Testis (tissue), 3 donors: ENCODE results near the gene DGCR8. TPM values are rescaled to one million over a fixed set of nuclear protein-coding genes. Genes with fewer than 3 reads are reported as not detected.

ENCODE experiments used
- DNase-seq: peaks from one replicate; pipeline ENCODE4 v3.0.0-alpha.2; 2019
- H3K27ac ChIP-seq, 2 donors: fragments of 200-600 bp; sonication (generic); one replicate each; pipeline ENCODE4 v1.5.1; 2019
- H3K27me3 ChIP-seq: fragments of 200-600 bp; sonication (generic); one replicate; pipeline ENCODE4 v1.5.1; 2019
- H3K36me3 ChIP-seq: fragments of 200-600 bp; sonication (generic); one replicate; pipeline ENCODE4 v1.5.1; 2017; ENCODE audit warnings: low read depth; ENCODE audit errors: missing control alignments
- H3K4me1 ChIP-seq: fragments of 200-600 bp; sonication (generic); one replicate; pipeline ENCODE4 v1.5.1; 2019
- H3K4me3 ChIP-seq, 2 donors: fragments of 200-600 bp; sonication (generic); one replicate each; pipeline ENCODE4 v1.5.1; 2017 to 2019
- H3K9me3 ChIP-seq: fragments of 200-600 bp; sonication (generic); one replicate; pipeline ENCODE4 v1.5.1; 2017
- POLR2A ChIP-seq: fragments of 450-650 bp; IDR thresholded peaks from one replicate; pipeline ENCODE4 v1.6.1; 2017; ENCODE audit warnings: antibody characterized with exemption, mild to moderate bottlenecking, moderate library complexity
- WGBS, 2 donors: methylation state at CpG; one replicate each; pipeline ENCODE4 v1.1.5; 2018; 5-methylcytosine and 5-hydroxymethylcytosine counted together
- intact Hi-C: fragments of 100-400 bp; cut with DNase I; formaldehyde crosslinking; loops from one replicate; pipeline ENCODE4 v1.15.1; 2023; ENCODE audit warnings: low total_unique reads
- polyA plus RNA-seq: library from polyadenylated mRNA; stranded (reverse); fragments of 350-450 nt; fragmentation: Illumina TruSeq; extraction: RNeasy Lipid Tissue Mini Kit (QIAGEN cat#74804); gene quantifications from one replicate; pipeline ENCODE4 v1.2.3, GENCODE V29; 2014; ENCODE audit warnings: low read depth, low replicate concordance; ENCODE audit not compliant: insufficient read depth
- total RNA-seq, 2 donors: library from RNA; depleted of rRNA; stranded (reverse); fragments of >200 nt; gene quantifications; one replicate each; pipeline ENCODE4 v1.2.3, GENCODE V29; 2016
- TF ChIP-seq, protein P1 (sequence below), 3 experiments: fragments of 450-650 bp in 2 of 3; fragments of 200-600 bp in 1 of 3; sonication (generic) in 1 of 3; IDR thresholded peaks; one replicate each; pipeline ENCODE4 v1.5.1; 2016 to 2019; ENCODE audit warnings: antibody characterized with exemption in 3 of 3, mild to moderate bottlenecking in 2 of 3, moderate library complexity in 1 of 3

DGCR8 gene
- total and polyA plus RNA-seq, 3 donors from 2014 or later: 44.4 to 83.7 (median 64.8) TPM

DNA sequence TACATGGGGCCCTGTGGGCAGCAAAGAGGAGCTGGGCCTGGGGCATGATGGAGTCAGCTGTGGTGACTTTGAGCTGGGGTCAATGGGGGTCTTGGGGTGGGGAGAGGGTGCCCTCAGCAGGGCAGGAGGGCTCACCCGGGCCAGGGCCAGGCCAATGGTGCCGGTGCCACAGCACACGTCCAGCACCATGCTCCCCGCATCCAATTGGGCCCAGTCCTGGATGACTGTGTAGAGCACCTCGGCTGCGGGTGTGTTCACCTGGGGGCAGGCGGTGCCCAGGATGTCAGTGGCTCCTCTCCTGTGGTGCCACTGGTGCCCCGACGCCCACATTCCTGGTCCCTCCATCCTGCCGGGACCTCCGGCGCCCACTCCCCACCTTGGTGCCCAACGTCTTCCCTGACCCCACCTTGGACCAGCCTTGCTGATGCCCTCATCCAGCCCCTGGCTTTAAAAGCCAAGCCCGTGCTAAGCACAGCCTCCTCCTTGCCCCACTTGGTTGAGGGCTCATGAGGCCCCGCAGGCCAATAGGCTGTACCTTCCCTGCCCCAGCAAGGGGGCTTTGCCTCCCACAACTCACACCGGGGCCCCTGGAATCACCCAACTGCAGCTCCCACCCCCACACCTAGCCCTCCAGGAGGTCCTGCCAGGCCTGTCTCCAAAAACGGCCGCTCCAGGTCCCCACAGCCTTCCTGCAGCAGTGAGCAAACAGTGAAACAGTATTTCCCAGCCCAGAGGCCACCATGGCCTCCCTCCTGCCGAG, 33.7 kb downstream of the DGCR8 start:
- Histone ChIP-seq H3K27ac (no peak overlapping the region), H3K36me3 (no peaks in the 10 kb centered on the region), H3K27me3 (no peaks in the 10 kb centered on the region), H3K4me1 (peaks cover 19% of the 10 kb centered on the region), H3K4me3 (no peak overlapping the region), H3K9me3 (no peaks in the 10 kb centered on the region)
- intact Hi-C loops: no loop called here
- TF ChIP-seq, protein P1, sequence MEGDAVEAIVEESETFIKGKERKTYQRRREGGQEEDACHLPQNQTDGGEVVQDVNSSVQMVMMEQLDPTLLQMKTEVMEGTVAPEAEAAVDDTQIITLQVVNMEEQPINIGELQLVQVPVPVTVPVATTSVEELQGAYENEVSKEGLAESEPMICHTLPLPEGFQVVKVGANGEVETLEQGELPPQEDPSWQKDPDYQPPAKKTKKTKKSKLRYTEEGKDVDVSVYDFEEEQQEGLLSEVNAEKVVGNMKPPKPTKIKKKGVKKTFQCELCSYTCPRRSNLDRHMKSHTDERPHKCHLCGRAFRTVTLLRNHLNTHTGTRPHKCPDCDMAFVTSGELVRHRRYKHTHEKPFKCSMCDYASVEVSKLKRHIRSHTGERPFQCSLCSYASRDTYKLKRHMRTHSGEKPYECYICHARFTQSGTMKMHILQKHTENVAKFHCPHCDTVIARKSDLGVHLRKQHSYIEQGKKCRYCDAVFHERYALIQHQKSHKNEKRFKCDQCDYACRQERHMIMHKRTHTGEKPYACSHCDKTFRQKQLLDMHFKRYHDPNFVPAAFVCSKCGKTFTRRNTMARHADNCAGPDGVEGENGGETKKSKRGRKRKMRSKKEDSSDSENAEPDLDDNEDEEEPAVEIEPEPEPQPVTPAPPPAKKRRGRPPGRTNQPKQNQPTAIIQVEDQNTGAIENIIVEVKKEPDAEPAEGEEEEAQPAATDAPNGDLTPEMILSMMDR (IDR thresholded peaks at IDR 0.05): no peak
- TF ChIP-seq POLR2A: no peak
- no peak for DNase-seq
- 86 to 89% methylated on average over 9 to 19 of the region's 19 CpGs for WGBS, 2 donors

DNA sequence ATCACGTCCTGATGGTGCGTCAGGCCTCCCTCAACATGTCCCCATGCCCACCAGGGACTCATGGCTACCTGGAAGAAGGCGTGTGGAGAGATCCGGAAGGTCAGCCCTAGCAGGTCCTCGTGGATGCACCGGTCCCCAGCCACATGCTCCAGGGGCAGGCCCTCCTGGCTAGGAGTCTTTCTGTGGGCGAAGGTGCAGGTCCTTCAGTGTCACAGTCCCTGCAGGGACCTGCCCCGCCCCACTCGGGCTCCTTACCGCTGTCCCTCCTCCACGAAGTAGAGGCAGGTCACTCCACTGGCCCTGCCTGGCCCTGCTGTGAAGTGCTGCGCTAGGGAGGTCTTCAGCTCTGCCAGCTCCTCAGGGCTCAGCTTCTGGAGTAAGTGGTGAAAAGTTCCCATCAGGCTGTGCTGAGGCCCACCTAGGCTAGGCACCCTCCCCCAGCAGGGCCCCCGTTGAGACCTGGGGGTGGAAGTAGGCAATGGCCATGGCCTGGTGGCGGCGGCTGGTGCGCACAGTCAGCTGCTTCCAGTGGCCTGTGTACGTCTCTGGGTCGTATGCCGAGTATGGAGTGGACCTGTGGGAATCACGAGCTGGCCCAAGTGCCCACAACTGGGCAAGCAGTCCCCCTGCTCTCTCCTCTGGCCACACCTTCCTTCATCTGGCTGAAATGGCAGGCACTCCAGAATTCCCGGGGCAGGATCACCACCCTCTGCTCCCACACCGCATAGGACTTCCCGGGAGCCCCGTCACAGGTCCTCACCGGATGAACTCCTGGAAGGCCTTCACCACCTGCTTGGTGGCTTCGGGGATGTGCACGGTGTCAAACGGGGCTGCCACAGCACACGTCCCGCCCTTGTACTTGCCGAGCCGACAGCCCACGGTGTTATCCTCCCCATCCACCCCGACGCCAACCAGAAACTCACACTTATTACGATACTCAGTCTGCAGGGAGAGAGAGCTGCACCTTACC, 34.8 kb downstream of the DGCR8 start:
- no peaks in the 10 kb centered on the region for H3K27me3 ChIP-seq
- no peak for DNase-seq
- 90 to 91% methylated on average over 30 to 36 of the region's 36 CpGs for WGBS, 2 donors
- intact Hi-C loops: no loop called here
- no peaks in the 10 kb centered on the region for H3K9me3 ChIP-seq
- H3K27ac ChIP-seq: no peak overlapping the region
- no peak for TF ChIP-seq POLR2A
- TF ChIP-seq, protein P1 (IDR thresholded peaks at IDR 0.05): no peak
- H3K4me3 ChIP-seq: no peak overlapping the region
- H3K36me3 ChIP-seq: no peaks in the 10 kb centered on the region
- peaks cover 25% of the 10 kb centered on the region for H3K4me1 ChIP-seq

DNA sequence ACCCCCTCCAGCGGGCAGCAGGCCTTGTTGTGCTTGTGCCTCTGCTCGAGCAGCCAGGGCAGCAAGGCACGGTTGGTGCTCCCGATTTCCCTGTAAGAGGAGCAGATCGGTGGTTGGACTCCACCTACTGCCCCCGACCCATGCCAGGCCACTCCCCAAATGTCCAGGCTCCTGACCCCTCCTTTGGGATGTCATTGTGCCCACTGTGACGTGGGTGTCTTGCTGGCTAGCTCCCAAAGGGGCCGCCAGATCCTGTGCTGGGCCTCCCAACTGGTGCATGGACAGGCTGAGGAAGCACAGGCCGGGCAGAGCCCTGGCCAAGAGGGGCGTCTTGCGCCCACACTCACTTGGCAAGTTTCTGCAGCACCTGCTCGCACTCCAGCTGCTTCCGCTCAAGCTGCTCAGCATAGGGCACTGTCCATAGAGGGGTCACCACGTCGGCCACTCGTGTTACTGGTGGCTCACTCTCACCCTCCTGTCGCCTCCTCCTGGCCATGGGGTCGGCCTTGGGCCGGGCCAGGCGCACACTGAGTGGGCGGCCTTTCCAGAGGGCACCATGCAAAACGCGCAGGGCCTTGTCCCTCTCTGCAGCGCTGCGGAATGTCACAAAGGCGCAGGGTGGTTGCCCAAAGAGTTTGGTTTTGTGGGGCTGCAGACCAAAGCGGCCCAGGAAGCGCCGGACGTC, 35.8 kb downstream of the DGCR8 start, which contains the start of gene RANBP1:
Gene RANBP1, plus strand, starts transcription at position 414 of the 685 bp plus-strand sequence. Its CDS starts 81 bp downstream, at position 495.
- H3K27ac ChIP-seq: peak within 1 kb of the TSS; percentile 88
- H3K36me3 ChIP-seq: no peaks in the 10 kb centered on the region
- no peak for DNase-seq
- H3K27me3 ChIP-seq: no peaks in the 10 kb centered on the region
- peak within 1 kb of the TSS; percentile 94 to 98 for H3K4me3 ChIP-seq
- TF ChIP-seq, protein P1 (IDR thresholded peaks at IDR 0.05): no peak
- H3K4me1 ChIP-seq: peaks cover 25% of the 10 kb centered on the region
- WGBS, 2 donors: 65% methylated on average over 29 to 30 of the region's 30 CpGs
- H3K9me3 ChIP-seq: no peaks in the 10 kb centered on the region
- intact Hi-C loops: no loop called here

DNA sequence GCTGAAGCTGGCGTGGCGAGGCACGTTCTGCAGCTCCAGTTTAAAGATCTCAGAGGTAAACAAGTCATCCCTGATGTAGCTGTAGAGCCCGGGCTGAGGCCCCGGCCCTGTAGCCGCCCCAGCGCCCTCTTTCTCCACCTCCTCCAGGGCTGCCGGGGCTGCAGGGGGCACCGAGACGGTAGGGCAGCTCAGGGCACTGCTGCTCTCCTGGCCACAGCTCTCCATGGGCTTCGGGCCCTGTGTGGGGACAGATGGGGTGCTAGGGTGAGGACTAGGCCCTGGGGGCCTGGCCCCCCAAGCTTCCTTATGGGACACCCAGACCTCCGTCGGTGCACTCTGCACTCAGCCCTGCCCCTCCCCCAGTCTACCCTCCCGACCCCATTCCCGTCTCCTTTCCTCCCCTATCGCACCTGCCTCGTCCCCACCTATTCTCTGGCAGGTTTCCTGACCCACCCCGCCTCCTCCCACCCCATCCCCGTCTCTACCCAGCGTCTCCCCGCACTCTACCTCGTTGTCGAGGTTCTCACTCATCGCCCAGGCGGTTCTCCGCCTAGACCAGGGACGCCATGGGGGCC, 36.4 kb downstream of the DGCR8 start:
- Histone ChIP-seq H3K27me3 (no peaks in the 10 kb centered on the region), H3K36me3 (no peaks in the 10 kb centered on the region), H3K9me3 (no peaks in the 10 kb centered on the region), H3K27ac (peak overlapping the region; percentile 88), H3K4me1 (peaks cover 25% of the 10 kb centered on the region), H3K4me3 (peak overlapping the region; percentile 94 to 98)
- TF ChIP-seq POLR2A: no peak
- TF ChIP-seq, protein P1 (IDR thresholded peaks at IDR 0.05): no peak
- no peak for DNase-seq
- WGBS, 2 donors: 4 to 13% methylated on average over 25 to 27 of the region's 27 CpGs
- intact Hi-C loops: no loop called here
